ENCODE measurements around the gene UBE2O.

- TF ChIP-seq CTCF (tag by site-specific recombination; IDR thresholded peaks at IDR 0.05) (no peak), PRDM10 (tag by site-specific recombination; IDR thresholded peaks at IDR 0.05) (no peak), ZNF18 (tag by site-specific recombination; IDR thresholded peaks at IDR 0.05) (no peak), ZNF514 (tag by site-specific recombination; IDR thresholded peaks at IDR 0.05) (no peak), ZNF184 (tag by site-specific recombination; IDR thresholded peaks at IDR 0.05) (no peak), TCF7L2 (IDR thresholded peaks at IDR 0.05; ENCODE audit: borderline replicate concordance, low read depth, low read length) (no peak), SP2 (tag by site-specific recombination; IDR thresholded peaks at IDR 0.05) (no peak), ZBTB21 (tag by site-specific recombination; IDR thresholded peaks at IDR 0.05) (no peak)
Measured at GRCh38 chr17:76481071-76481655, 28.2 kb upstream of the UBE2O start.
